ENCODE data around the gene TMEM183A.

The TMEM183A gene

DNA sequence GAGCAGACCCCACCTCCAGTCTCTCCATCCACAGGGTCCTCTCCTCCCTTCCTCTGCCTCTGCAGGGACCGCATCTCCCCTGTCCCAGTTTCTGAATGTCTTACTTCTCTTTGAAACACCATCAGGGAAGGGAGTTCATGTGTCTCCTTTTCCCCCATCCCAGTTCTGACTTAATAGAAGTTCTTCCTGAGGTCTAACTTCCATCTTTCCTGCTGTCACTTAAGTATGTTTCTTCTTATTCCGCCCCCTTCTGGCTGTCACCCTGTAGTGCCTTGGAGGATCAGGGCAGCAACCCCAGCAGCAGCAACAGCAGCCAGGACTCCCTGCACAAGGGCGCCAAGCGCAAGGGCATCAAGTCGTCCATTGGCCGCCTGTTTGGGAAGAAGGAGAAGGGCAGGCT lies 49.3 kb downstream of the TMEM183A start:
- Histone ChIP-seq H3K79me1 (ENCODE audit: low read length) (no peaks in the 10 kb centered on the region), H2AFZ (ENCODE audit: insufficient read depth, low read length, poor library complexity) (no peak overlapping the region), H3K14ac (ENCODE audit: low read length) (no peak overlapping the region), H3K27ac (ENCODE audit: low read depth, low read length) (no peak overlapping the region), H4K12ac (ENCODE audit: low read depth, low read length) (no peak overlapping the region), H2BK120ac (ENCODE audit: insufficient read depth, low read length, poor library complexity) (no peak overlapping the region), H3K9me3 (ENCODE audit: insufficient read depth, low read depth, low read length) (peaks cover 2% of the 10 kb centered on the region), H2AK5ac (ENCODE audit: low read length) (no peak overlapping the region), H4K91ac (ENCODE audit: low read depth, low read length) (no peak overlapping the region), H3K4me2 (ENCODE audit: low read length) (no peak overlapping the region), H3K4me1 (ENCODE audit: control insufficient read depth in 1 of 2, insufficient read depth in 2 of 2, low read length in 2 of 2) (no peaks in the 10 kb centered on the region), H2BK12ac (ENCODE audit: low read length) (no peak overlapping the region), H2BK5ac (ENCODE audit: low read depth, low read length, poor library complexity) (no peak overlapping the region), H3K23ac (ENCODE audit: low read length) (no peak overlapping the region), H3K18ac (ENCODE audit: low read length) (no peak overlapping the region), H3K27me3 (ENCODE audit: insufficient read depth, low read length) (no peaks in the 10 kb centered on the region), H3K4ac (ENCODE audit: low read depth, low read length) (no peak overlapping the region), H3K36me3 (ENCODE audit: control insufficient read depth in 1 of 2, insufficient read depth in 2 of 2, low read length in 2 of 2) (no peaks in the 10 kb centered on the region), H3K79me2 (ENCODE audit: control insufficient read depth, insufficient read depth, low read length, poor library complexity) (no peaks in the 10 kb centered on the region), H3K9ac (ENCODE audit: low read length) (no peak overlapping the region), H4K8ac (ENCODE audit: low read depth, low read length) (no peak overlapping the region), H3K4me3 (ENCODE audit: low read depth, low read length) (no peak overlapping the region)
- peak in 1 of 2 donors; percentile 32 for DNase-seq
- WGBS (ENCODE audit: extremely low coverage, insufficient coverage, insufficient read length): no CpG with 5 or more reads among the region's 6 CpGs

DNA sequence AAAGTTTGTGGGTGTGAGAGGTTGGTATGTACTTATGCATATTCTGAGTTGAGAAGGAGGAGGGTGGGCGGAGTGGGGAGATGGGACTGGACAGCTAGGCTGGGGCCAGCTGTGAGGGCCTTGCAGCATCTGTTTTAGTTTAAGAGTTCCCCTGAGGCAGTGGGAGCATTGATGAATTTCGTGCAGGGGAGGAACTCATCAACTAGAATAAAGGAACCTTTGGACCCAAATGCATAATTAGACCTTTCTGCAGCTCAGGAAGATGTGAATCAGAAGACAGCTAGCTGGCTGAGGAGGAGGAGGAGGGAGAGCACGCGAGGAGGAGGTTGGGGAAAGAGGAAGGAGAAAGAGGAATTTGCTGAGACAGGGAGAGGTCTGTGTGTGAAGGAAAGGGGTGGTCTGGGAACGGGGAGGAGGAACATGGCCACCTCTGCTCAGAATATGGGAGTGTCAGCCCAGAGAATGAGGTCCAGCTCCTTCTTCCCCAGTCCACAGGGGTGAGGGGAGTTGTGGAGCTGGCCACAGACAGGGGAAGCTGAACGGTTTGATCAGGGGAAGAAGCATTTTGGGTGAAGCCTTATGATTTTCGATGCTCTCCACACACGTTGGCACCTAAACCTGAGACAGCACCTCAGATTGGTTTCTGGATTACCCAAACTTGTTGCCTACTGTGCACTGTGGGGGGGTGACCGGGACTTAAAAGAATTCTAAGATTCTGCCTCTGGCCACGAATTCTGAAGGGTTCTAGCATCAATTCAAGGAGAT lies 50.9 kb downstream of the TMEM183A start:
- no peak overlapping the region for H2AK5ac ChIP-seq (ENCODE audit: low read length)
- no peaks in the 10 kb centered on the region for H3K79me2 ChIP-seq (ENCODE audit: control insufficient read depth, insufficient read depth, low read length, poor library complexity)
- no peak overlapping the region for H2AFZ ChIP-seq (ENCODE audit: insufficient read depth, low read length, poor library complexity)
- H3K4me2 ChIP-seq (ENCODE audit: low read length): no peak overlapping the region
- H3K4me3 ChIP-seq (ENCODE audit: low read depth, low read length): no peak overlapping the region
- H3K27ac ChIP-seq (ENCODE audit: low read depth, low read length): no peak overlapping the region
- no peak for DNase-seq
- H3K27me3 ChIP-seq (ENCODE audit: insufficient read depth, low read length): no peaks in the 10 kb centered on the region
- no CpG with 5 or more reads among the region's 10 CpGs for WGBS (ENCODE audit: extremely low coverage, insufficient coverage, insufficient read length)
- H3K36me3 ChIP-seq (ENCODE audit: control insufficient read depth in 1 of 2, insufficient read depth in 2 of 2, low read length in 2 of 2): no peaks in the 10 kb centered on the region
- H3K4ac ChIP-seq (ENCODE audit: low read depth, low read length): no peak overlapping the region
- H3K14ac ChIP-seq (ENCODE audit: low read length): no peak overlapping the region
- H3K9ac ChIP-seq (ENCODE audit: low read length): no peak overlapping the region
- no peaks in the 10 kb centered on the region for H3K79me1 ChIP-seq (ENCODE audit: low read length)
- H3K9me3 ChIP-seq (ENCODE audit: insufficient read depth, low read depth, low read length): peaks cover 2% of the 10 kb centered on the region
- H3K4me1 ChIP-seq (ENCODE audit: control insufficient read depth in 1 of 2, insufficient read depth in 2 of 2, low read length in 2 of 2): no peaks in the 10 kb centered on the region
- no peak overlapping the region for H2BK12ac ChIP-seq (ENCODE audit: low read length)
- no peak overlapping the region for H4K8ac ChIP-seq (ENCODE audit: low read depth, low read length)
- no peak overlapping the region for H4K12ac ChIP-seq (ENCODE audit: low read depth, low read length)
- no peak overlapping the region for H2BK120ac ChIP-seq (ENCODE audit: insufficient read depth, low read length, poor library complexity)
- no peak overlapping the region for H4K91ac ChIP-seq (ENCODE audit: low read depth, low read length)
- no peak overlapping the region for H2BK5ac ChIP-seq (ENCODE audit: low read depth, low read length, poor library complexity)
- H3K23ac ChIP-seq (ENCODE audit: low read length): no peak overlapping the region
- no peak overlapping the region for H3K18ac ChIP-seq (ENCODE audit: low read length)

- H3K36me3 ChIP-seq (ENCODE audit: control insufficient read depth in 1 of 2, insufficient read depth in 2 of 2, low read length in 2 of 2): no peaks in the 10 kb centered on the region
- no peak overlapping the region for H3K4ac ChIP-seq (ENCODE audit: low read depth, low read length)
- no CpG with 5 or more reads among the region's 1 CpG for WGBS (ENCODE audit: extremely low coverage, insufficient coverage, insufficient read length)
- H3K79me1 ChIP-seq (ENCODE audit: low read length): no peaks in the 10 kb centered on the region
- no peak overlapping the region for H2BK5ac ChIP-seq (ENCODE audit: low read depth, low read length, poor library complexity)
- no peak overlapping the region for H2AFZ ChIP-seq (ENCODE audit: insufficient read depth, low read length, poor library complexity)
- no peak for DNase-seq
- H3K9me3 ChIP-seq (ENCODE audit: insufficient read depth, low read depth, low read length): peaks cover 2% of the 10 kb centered on the region
- no peak overlapping the region for H2AK5ac ChIP-seq (ENCODE audit: low read length)
- H2BK120ac ChIP-seq (ENCODE audit: insufficient read depth, low read length, poor library complexity): no peak overlapping the region
- H3K4me3 ChIP-seq (ENCODE audit: low read depth, low read length): no peak overlapping the region
- H3K4me1 ChIP-seq (ENCODE audit: control insufficient read depth in 1 of 2, insufficient read depth in 2 of 2, low read length in 2 of 2): no peaks in the 10 kb centered on the region
- no peaks in the 10 kb centered on the region for H3K27me3 ChIP-seq (ENCODE audit: insufficient read depth, low read length)
- H4K12ac ChIP-seq (ENCODE audit: low read depth, low read length): no peak overlapping the region
- no peak overlapping the region for H3K27ac ChIP-seq (ENCODE audit: low read depth, low read length)
- H3K79me2 ChIP-seq (ENCODE audit: control insufficient read depth, insufficient read depth, low read length, poor library complexity): no peaks in the 10 kb centered on the region
- no peak overlapping the region for H3K9ac ChIP-seq (ENCODE audit: low read length)
- H3K23ac ChIP-seq (ENCODE audit: low read length): no peak overlapping the region
- H4K8ac ChIP-seq (ENCODE audit: low read depth, low read length): no peak overlapping the region
- H2BK12ac ChIP-seq (ENCODE audit: low read length): no peak overlapping the region
- no peak overlapping the region for H3K14ac ChIP-seq (ENCODE audit: low read length)
- no peak overlapping the region for H4K91ac ChIP-seq (ENCODE audit: low read depth, low read length)
- no peak overlapping the region for H3K18ac ChIP-seq (ENCODE audit: low read length)
- H3K4me2 ChIP-seq (ENCODE audit: low read length): no peak overlapping the region
Observed at GRCh38 chr1:203058676-203058935, 51.4 kb downstream of the TMEM183A start.

- H4K12ac ChIP-seq (ENCODE audit: low read depth, low read length): no peak overlapping the region
- no peak overlapping the region for H2AFZ ChIP-seq (ENCODE audit: insufficient read depth, low read length, poor library complexity)
- no peak overlapping the region for H3K4me2 ChIP-seq (ENCODE audit: low read length)
- no peak overlapping the region for H2BK5ac ChIP-seq (ENCODE audit: low read depth, low read length, poor library complexity)
- no peak overlapping the region for H3K18ac ChIP-seq (ENCODE audit: low read length)
- H3K23ac ChIP-seq (ENCODE audit: low read length): no peak overlapping the region
- peaks cover 2% of the 10 kb centered on the region for H3K9me3 ChIP-seq (ENCODE audit: insufficient read depth, low read depth, low read length)
- no peak overlapping the region for H2BK120ac ChIP-seq (ENCODE audit: insufficient read depth, low read length, poor library complexity)
- H3K79me2 ChIP-seq (ENCODE audit: control insufficient read depth, insufficient read depth, low read length, poor library complexity): no peaks in the 10 kb centered on the region
- H4K91ac ChIP-seq (ENCODE audit: low read depth, low read length): no peak overlapping the region
- DNase-seq: no peak
- WGBS (ENCODE audit: extremely low coverage, insufficient coverage, insufficient read length): no CpG with 5 or more reads among the region's 2 CpGs
- no peaks in the 10 kb centered on the region for H3K79me1 ChIP-seq (ENCODE audit: low read length)
- H3K4ac ChIP-seq (ENCODE audit: low read depth, low read length): no peak overlapping the region
- no peak overlapping the region for H4K8ac ChIP-seq (ENCODE audit: low read depth, low read length)
- no peak overlapping the region for H3K4me3 ChIP-seq (ENCODE audit: low read depth, low read length)
- H3K27me3 ChIP-seq (ENCODE audit: insufficient read depth, low read length): no peaks in the 10 kb centered on the region
- no peak overlapping the region for H2BK12ac ChIP-seq (ENCODE audit: low read length)
- no peak overlapping the region for H3K9ac ChIP-seq (ENCODE audit: low read length)
- no peaks in the 10 kb centered on the region for H3K36me3 ChIP-seq (ENCODE audit: control insufficient read depth in 1 of 2, insufficient read depth in 2 of 2, low read length in 2 of 2)
- no peak overlapping the region for H3K14ac ChIP-seq (ENCODE audit: low read length)
- H3K4me1 ChIP-seq (ENCODE audit: control insufficient read depth in 1 of 2, insufficient read depth in 2 of 2, low read length in 2 of 2): no peaks in the 10 kb centered on the region
- no peak overlapping the region for H2AK5ac ChIP-seq (ENCODE audit: low read length)
- no peak overlapping the region for H3K27ac ChIP-seq (ENCODE audit: low read depth, low read length)
Observed at GRCh38 chr1:203059485-203059884, 52.3 kb downstream of the TMEM183A start.
